Psoas muscle (tissue), 8 donors: ENCODE results near the gene KRAS. TPM values are rescaled to one million over a fixed set of nuclear protein-coding genes. Genes with fewer than 3 reads are reported as not detected.

Experiments used
- ATAC-seq, 4 donors: fragments of 200-7000 bp; cut with Tn5 transposase; one replicate each; pipeline ENCODE4 v1.9.1; 2020; ENCODE audit warnings: moderate library complexity in 3 of 4, mild to moderate bottlenecking in 2 of 4
- DNase-seq, 2 donors: peaks; one replicate each; pipeline ENCODE4 v3.0.0-alpha.2; 2020
- H3K27ac ChIP-seq: fragments of 200-600 bp; one replicate; pipeline ENCODE4 v1.8.0; 2022
- H3K27me3 ChIP-seq, 3 donors: fragments of 200-600 bp in 1 of 3; one replicate each; pipeline versions ENCODE4 v1.6.1 to v1.8.0; 2013 to 2022; ENCODE audit warnings: low read length in 2 of 3, mild to moderate bottlenecking in 2 of 3, moderate library complexity in 1 of 3; ENCODE audit not compliant: insufficient read depth in 3 of 3
- H3K36me3 ChIP-seq, 2 donors: fragments of 200-600 bp in 1 of 2; one replicate each; pipeline versions ENCODE4 v1.6.1 to v1.8.0; 2013 to 2022; ENCODE audit warnings: low read depth in 1 of 2, mild to moderate bottlenecking in 1 of 2, moderate library complexity in 1 of 2; ENCODE audit not compliant: insufficient read depth in 1 of 2
- H3K4me1 ChIP-seq: fragments of 200-600 bp; one replicate; pipeline ENCODE4 v1.8.0; 2022
- H3K4me3 ChIP-seq: fragments of 200-600 bp; one replicate; pipeline ENCODE4 v1.8.0; 2022; ENCODE audit warnings: mild to moderate bottlenecking
- H3K9me3 ChIP-seq: fragments of 200-600 bp; one replicate; pipeline ENCODE4 v1.8.0; 2022
- WGBS, 3 donors: extraction: QIAGEN DNeasy Blood & Tissue Kit; methylation state at CpG; one replicate each; pipeline versions ENCODE4 v1.1.6 to v1.1.7; 2013; 5-methylcytosine and 5-hydroxymethylcytosine counted together
- intact Hi-C, 2 donors: fragments of 100-400 bp; cut with DNase I; formaldehyde crosslinking; loops; one replicate each; pipeline versions ENCODE4 v1.11.0 to v1.14.2; 2022
- polyA plus RNA-seq, 3 donors: library from polyadenylated mRNA; stranded (reverse); fragments of 200-250 nt; gene quantifications; one replicate each; pipeline ENCODE4 v1.2.3, GENCODE V29; 2013
- total RNA-seq, 4 donors: library from RNA; stranded (reverse); fragmentation: NEBNext Ultra II Directional in 2 of 4; extraction: Animal tissue kit (Norgen Biotek cat#: 25700) in 2 of 4; gene quantifications; one replicate each; pipeline versions ENCODE4 v1.2.1 to v1.2.4, GENCODE V29; 2021 to 2023
- TF ChIP-seq, protein P1 (sequence below): fragments of 200-600 bp; IDR thresholded peaks from one replicate; pipeline ENCODE4 v1.8.0; 2022; ENCODE audit warnings: antibody characterized with exemption
- donor health status: healthy with polysubstance abuse.
- donor health status: DM: no; HTN: no; CAD: no; lungs with moderate emphysema.
- donor health status: Bipolar disorder and iron deficiency.
- donor health status: healthy.
- donor health status: DM: yes; HTN: yes; CAD: no.
- donor health status: DM: no; HTN: no; CAD: no.
- donor health status: DM: no; HTN: no; CAD: no.
- donor health status: DM: yes; HTN: yes; CAD: no.

KRAS gene
- total and polyA plus RNA-seq, 7 donors: 5.2 to 18.0 (median 12.3) TPM

DNA sequence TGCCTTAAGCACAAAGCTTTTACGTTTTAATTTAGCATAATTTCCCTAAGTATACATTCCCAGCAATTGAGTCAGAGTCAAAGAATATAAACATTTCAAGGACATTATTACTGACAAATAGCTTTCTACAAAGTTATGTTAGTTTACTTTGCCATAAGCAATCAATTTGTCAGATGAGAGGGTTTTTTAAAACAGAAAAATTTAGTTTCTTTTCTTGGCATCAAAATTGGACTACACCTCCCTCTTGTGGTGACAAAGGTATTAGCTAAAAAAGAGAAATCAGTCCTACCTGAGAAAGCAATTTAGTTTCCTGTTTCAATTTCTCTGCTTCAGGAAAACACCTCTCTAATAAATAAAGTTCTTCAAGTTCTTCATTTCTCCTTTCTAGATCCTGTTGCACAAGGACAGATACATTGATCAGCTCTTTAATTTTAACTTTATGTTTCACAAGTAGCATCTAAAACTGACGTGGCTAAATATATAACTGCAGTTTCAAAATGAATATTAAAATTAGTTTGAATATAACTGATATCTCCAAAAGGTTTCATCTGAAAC is 95.6 kb downstream of the KRAS start:
- Histone ChIP-seq H3K4me3 (no peak overlapping the region), H3K27ac (no peak overlapping the region), H3K36me3 (no peaks in the 10 kb centered on the region), H3K27me3 (no peaks in the 10 kb centered on the region), H3K4me1 (no peaks in the 10 kb centered on the region), H3K9me3 (no peaks in the 10 kb centered on the region)
- DNase-seq (no peak), ATAC-seq (no peak)
- intact Hi-C loops: no loop called here
- 79 to 93% (median 79%) methylated on average over 2 of the region's 2 CpGs for WGBS, 3 donors
- TF ChIP-seq, protein P1, sequence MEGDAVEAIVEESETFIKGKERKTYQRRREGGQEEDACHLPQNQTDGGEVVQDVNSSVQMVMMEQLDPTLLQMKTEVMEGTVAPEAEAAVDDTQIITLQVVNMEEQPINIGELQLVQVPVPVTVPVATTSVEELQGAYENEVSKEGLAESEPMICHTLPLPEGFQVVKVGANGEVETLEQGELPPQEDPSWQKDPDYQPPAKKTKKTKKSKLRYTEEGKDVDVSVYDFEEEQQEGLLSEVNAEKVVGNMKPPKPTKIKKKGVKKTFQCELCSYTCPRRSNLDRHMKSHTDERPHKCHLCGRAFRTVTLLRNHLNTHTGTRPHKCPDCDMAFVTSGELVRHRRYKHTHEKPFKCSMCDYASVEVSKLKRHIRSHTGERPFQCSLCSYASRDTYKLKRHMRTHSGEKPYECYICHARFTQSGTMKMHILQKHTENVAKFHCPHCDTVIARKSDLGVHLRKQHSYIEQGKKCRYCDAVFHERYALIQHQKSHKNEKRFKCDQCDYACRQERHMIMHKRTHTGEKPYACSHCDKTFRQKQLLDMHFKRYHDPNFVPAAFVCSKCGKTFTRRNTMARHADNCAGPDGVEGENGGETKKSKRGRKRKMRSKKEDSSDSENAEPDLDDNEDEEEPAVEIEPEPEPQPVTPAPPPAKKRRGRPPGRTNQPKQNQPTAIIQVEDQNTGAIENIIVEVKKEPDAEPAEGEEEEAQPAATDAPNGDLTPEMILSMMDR: peak; percentile 48

Other genes starting within 250 kb of the KRAS start
- under 1 TPM in 3 of 4 donors, not detected in 1; 0.26 to 0.74 (median 0.28) TPM for gene DNAI7, start 55.8 kb downstream of the KRAS start, total RNA-seq
- under 1 TPM in 2 of 3 donors, not detected in 1; 0.06 to 0.18 TPM for gene DNAI7, start 55.8 kb downstream of the KRAS start, polyA plus RNA-seq
- 10 to 100 TPM; 38.9 to 73.0 (median 54.3) TPM for gene ETFRF1, start 55.7 kb downstream of the KRAS start, total RNA-seq
- gene ETFRF1, start 55.7 kb downstream of the KRAS start, polyA plus RNA-seq: 10 to 100 TPM; 27.2 to 69.4 (median 64.2) TPM